Naive thymus-derived CD4-positive, alpha-beta T cell (primary cell): ENCODE results near the gene CYBRD1. TPM values are rescaled to one million over a fixed set of nuclear protein-coding genes. Genes with fewer than 3 reads are reported as not detected.

ENCODE experiments used
- ATAC-seq: fragments of 150-1000 bp; cut with Tn5 transposase; 2 replicates; pipeline ENCODE4 v1.10.0; 2021; ENCODE audit warnings: mild to moderate bottlenecking, moderate library complexity
- CTCF ChIA-PET: fragments of 350-600 bp; sonication (Branson Sonifier 250); formaldehyde crosslinking; loops from one replicate; lab custom pipeline; 2021; ENCODE audit warnings: antibody characterized with exemption; lab: Charles Lee
- POLR2A ChIA-PET: fragments of 350-600 bp; sonication (Branson Sonifier 250); formaldehyde crosslinking; loops from one replicate; lab custom pipeline; 2021; ENCODE audit warnings: antibody characterized with exemption, inconsistent platforms; lab: Charles Lee
- DNase-seq, 9 donors: peaks; one replicate each; pipeline versions ENCODE4 v3.0.0 to v3.0.0-alpha.2; 2020 to 2022; ENCODE audit warnings: mixed read lengths in 1 of 9
- H3K27ac ChIP-seq: one replicate; pipeline ENCODE4 v1.7.0; 2013; ENCODE audit warnings: mild to moderate bottlenecking, low read depth, low read length, moderate library complexity
- H3K27me3 ChIP-seq, 2 donors: one replicate each; pipeline ENCODE4 v1.7.0; 2013; ENCODE audit warnings: low read length in 2 of 2, mild to moderate bottlenecking in 2 of 2, moderate library complexity in 2 of 2; ENCODE audit not compliant: control insufficient read depth in 2 of 2, insufficient read depth in 2 of 2
- H3K36me3 ChIP-seq, 3 experiments: 1 replicate in 2 of 3; 2 replicates in 1 of 3; pipeline ENCODE4 v1.7.0; 2013; ENCODE audit warnings: low read length in 3 of 3, mild to moderate bottlenecking in 3 of 3, moderate library complexity in 1 of 3; ENCODE audit not compliant: insufficient read depth in 3 of 3, control insufficient read depth in 2 of 3
- H3K4me1 ChIP-seq, 2 donors: one replicate each; pipeline ENCODE4 v1.7.0; 2013; ENCODE audit warnings: low read length in 2 of 2, mild to moderate bottlenecking in 2 of 2, moderate library complexity in 1 of 2; ENCODE audit not compliant: control insufficient read depth in 2 of 2, insufficient read depth in 2 of 2
- H3K4me3 ChIP-seq: 2 replicates; pipeline ENCODE4 v1.7.0; 2013; ENCODE audit warnings: mild to moderate bottlenecking, low read length
- H3K9me3 ChIP-seq, 3 experiments: 1 replicate in 2 of 3; 2 replicates in 1 of 3; pipeline ENCODE4 v1.7.0; 2013; ENCODE audit warnings: low read length in 3 of 3; ENCODE audit not compliant: control insufficient read depth in 2 of 3
- H3K27ac Mint-ChIP-seq, 9 donors: one replicate each; pipeline ENCODE4 v1.8.0; 2020 to 2022; ENCODE audit warnings: mixed read lengths in 9 of 9, mild to moderate bottlenecking in 8 of 9, moderate library complexity in 5 of 9, inconsistent platforms in 2 of 9
- H3K27me3 Mint-ChIP-seq, 5 donors: one replicate each; pipeline ENCODE4 v1.8.0; 2021 to 2022; ENCODE audit warnings: mixed read lengths in 5 of 5, mild to moderate bottlenecking in 1 of 5
- H3K36me3 Mint-ChIP-seq, 5 donors: one replicate each; pipeline ENCODE4 v1.8.0; 2020 to 2022; ENCODE audit warnings: mixed read lengths in 5 of 5, mild to moderate bottlenecking in 3 of 5, inconsistent platforms in 1 of 5
- H3K4me1 Mint-ChIP-seq, 7 donors: one replicate each; pipeline ENCODE4 v1.8.0; 2020 to 2022; ENCODE audit warnings: mixed read lengths in 7 of 7, mild to moderate bottlenecking in 3 of 7, inconsistent platforms in 1 of 7
- H3K4me3 Mint-ChIP-seq, 10 donors: one replicate each; pipeline ENCODE4 v1.8.0; 2020 to 2022; ENCODE audit warnings: mild to moderate bottlenecking in 10 of 10, mixed read lengths in 10 of 10, moderate library complexity in 6 of 10, inconsistent platforms in 2 of 10
- H3K9me3 Mint-ChIP-seq, 11 donors: one replicate each; pipeline ENCODE4 v1.8.0; 2020 to 2022; ENCODE audit warnings: mixed read lengths in 11 of 11, mild to moderate bottlenecking in 4 of 11, inconsistent platforms in 1 of 11, moderate library complexity in 1 of 11
- intact Hi-C, 2 donors: fragments of 100-400 bp; cut with micrococcal nuclease; formaldehyde crosslinking; loops; one replicate each; pipeline ENCODE4 v1.15.1; 2023
- polyA plus RNA-seq, 2 donors: library from polyadenylated mRNA; unstranded; fragments of 300-500 nt; fragmentation: Illumina TruSeq; gene quantifications; one replicate each; pipeline ENCODE4 v1.2.3, GENCODE V29; 2021
- total RNA-seq, 6 experiments: library from RNA in 5 of 6; stranded (reverse) in 5 of 6; gene quantifications; 1 replicate in 5 of 6; 2 replicates in 1 of 6; pipeline ENCODE4 v1.2.3 and lab custom pipeline; 2021 to 2026

The CYBRD1 gene
- total and polyA plus RNA-seq, 7 experiments from 2014 or later = 0.12 to 11.1 (median 1.2) TPM; not detected in 1

- no peaks in the 10 kb centered on the region for H3K9me3 ChIP-seq
- intact Hi-C loops = loop anchor here (1.0 to 5.0 kb wide), 9 partner anchors 25 to 1111 kb away; partner anchors contain the start of genes DCAF17 (in 1 of the 2) and DLX2 (in 1 of the 2)
- POLR2A ChIA-PET = no interaction called here
- CTCF ChIA-PET = interaction anchor here (0.7 to 1.4 kb wide), 5 partner anchors 10 to 1113 kb away, joined by 3 to 4 read pairs (median 3); no protein-coding TSS in a partner anchor
- Mint-ChIP-seq H3K36me3 (no peaks in the 10 kb centered on the region), H3K4me1 (peaks cover 0 to 6% (median 0%) of the 10 kb centered on the region in 7 donors), H3K9me3 (no peaks in the 10 kb centered on the region), H3K4me3 (no peak overlapping the region), H3K27ac (no peak overlapping the region), H3K27me3 (peaks cover 0 to 25% (median 4%) of the 10 kb centered on the region in 5 donors)
- DNase-seq = peak in 7 of 9 donors; percentile 22 to 64 (median 51)
- peak; percentile 94 for ATAC-seq
- H3K4me3 ChIP-seq = no peak overlapping the region
- no peak overlapping the region for H3K27ac ChIP-seq
- H3K36me3 ChIP-seq = no peaks in the 10 kb centered on the region
- peaks cover 0 to 3% of the 10 kb centered on the region in 2 donors for H3K4me1 ChIP-seq
- H3K27me3 ChIP-seq = no peaks in the 10 kb centered on the region
Measured at GRCh38 chr2:171598713-171599319, 76.5 kb downstream of the CYBRD1 start.

GRCh38 chr2:171600126-171600525, 77.9 kb downstream of the CYBRD1 start:
- POLR2A ChIA-PET = interaction anchor here (0.6 kb wide), 1 partner anchor 1030 kb away, joined by 3 read pairs; no protein-coding TSS in a partner anchor
- no peaks in the 10 kb centered on the region for H3K27me3 ChIP-seq
- no peak overlapping the region for H3K4me3 ChIP-seq
- Mint-ChIP-seq H3K4me1 (peaks cover 0 to 6% (median 0%) of the 10 kb centered on the region in 7 donors), H3K36me3 (no peaks in the 10 kb centered on the region), H3K4me3 (no peak overlapping the region), H3K27ac (no peak overlapping the region), H3K9me3 (no peaks in the 10 kb centered on the region), H3K27me3 (peaks cover 0 to 27% (median 4%) of the 10 kb centered on the region in 5 donors)
- intact Hi-C loops = no loop called here
- no peak overlapping the region for H3K27ac ChIP-seq
- no peak for ATAC-seq
- no peak for DNase-seq
- CTCF ChIA-PET = interaction anchor here (0.9 kb wide), 1 partner anchor 11 kb away, joined by 3 read pairs; no protein-coding TSS in a partner anchor
- H3K4me1 ChIP-seq = peaks cover 0 to 3% of the 10 kb centered on the region in 2 donors
- H3K9me3 ChIP-seq = no peaks in the 10 kb centered on the region
- H3K36me3 ChIP-seq = no peaks in the 10 kb centered on the region

- Mint-ChIP-seq H3K36me3 (peaks cover 0 to 5% (median 0%) of the 10 kb centered on the region in 5 donors), H3K9me3 (peaks cover 0 to 3% (median 0%) of the 10 kb centered on the region in 11 donors), H3K4me3 (no peak overlapping the region), H3K4me1 (peaks cover 0 to 6% (median 0%) of the 10 kb centered on the region in 7 donors), H3K27ac (no peak overlapping the region), H3K27me3 (peaks cover 0 to 27% (median 7%) of the 10 kb centered on the region in 5 donors)
- Histone ChIP-seq H3K4me1 (peaks cover 0 to 3% of the 10 kb centered on the region in 2 donors), H3K4me3 (no peak overlapping the region), H3K9me3 (no peaks in the 10 kb centered on the region), H3K36me3 (no peaks in the 10 kb centered on the region), H3K27me3 (no peaks in the 10 kb centered on the region), H3K27ac (no peak overlapping the region)
- intact Hi-C loops = no loop called here
- ChIA-PET POLR2A (no interaction called here), CTCF (no interaction called here)
- DNase-seq (no peak), ATAC-seq (no peak)
Measured at GRCh38 chr2:171602352-171602751, 80.1 kb downstream of the CYBRD1 start.

Other genes with a start within 250 kb of the CYBRD1 start
- 10 to 100 TPM; 11.8 to 21.6 (median 14.8) TPM for gene METTL8, start 88.5 kb upstream of the CYBRD1 start, total RNA-seq
- 10 to 100 TPM; 15.7 to 15.9 TPM for gene METTL8, start 88.5 kb upstream of the CYBRD1 start, polyA plus RNA-seq
- 10 to 100 TPM; 19.0 to 40.3 (median 23.7) TPM for gene DCAF17, start 88.2 kb upstream of the CYBRD1 start, total RNA-seq
- 10 to 100 TPM; 12.7 to 13.6 TPM for gene DCAF17, start 88.2 kb upstream of the CYBRD1 start, polyA plus RNA-seq
- 10 to 100 TPM; 21.5 to 57.0 (median 41.7) TPM for gene DYNC1I2, start 165.0 kb downstream of the CYBRD1 start, total RNA-seq
- gene DYNC1I2, start 165.0 kb downstream of the CYBRD1 start, polyA plus RNA-seq = 10 to 100 TPM; 21.1 to 23.2 TPM